UCSD-AML1 (cell line): ENCODE results near the gene CLPTM1.

Source experiments
- DNase-seq: peaks from one replicate; lab custom pipeline; 2025; ENCODE audit not compliant: unreplicated experiment; lab: John Stamatoyannopoulos, UW

CLPTM1 gene

GRCh38 chr19:45008552-45008951 lies 53.4 kb downstream of the CLPTM1 start:
- no peak for DNase-seq

- no peak for DNase-seq
Observed at GRCh38 chr19:45009625-45010255, 54.6 kb downstream of the CLPTM1 start.

DNA sequence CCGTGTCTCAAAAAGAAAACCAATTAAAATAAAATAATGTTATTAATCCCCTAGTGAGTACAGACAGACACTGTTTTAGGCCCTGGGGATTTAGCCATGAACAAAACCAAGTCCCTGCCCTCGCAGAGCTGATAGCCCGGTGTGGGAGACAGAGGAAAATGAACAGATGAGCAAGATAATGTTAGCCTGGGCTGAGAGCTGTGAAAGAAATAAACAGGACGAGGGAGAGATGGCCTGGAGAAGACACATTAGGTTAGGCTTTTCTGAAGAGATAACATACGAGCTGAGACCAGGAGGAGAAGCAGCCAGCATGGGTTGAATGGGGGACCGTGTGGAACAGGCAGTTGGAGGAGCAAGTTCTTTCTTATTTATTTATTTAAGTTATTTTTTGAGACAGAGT lies 55.1 kb downstream of the CLPTM1 start:
- DNase-seq: no peak

DNA sequence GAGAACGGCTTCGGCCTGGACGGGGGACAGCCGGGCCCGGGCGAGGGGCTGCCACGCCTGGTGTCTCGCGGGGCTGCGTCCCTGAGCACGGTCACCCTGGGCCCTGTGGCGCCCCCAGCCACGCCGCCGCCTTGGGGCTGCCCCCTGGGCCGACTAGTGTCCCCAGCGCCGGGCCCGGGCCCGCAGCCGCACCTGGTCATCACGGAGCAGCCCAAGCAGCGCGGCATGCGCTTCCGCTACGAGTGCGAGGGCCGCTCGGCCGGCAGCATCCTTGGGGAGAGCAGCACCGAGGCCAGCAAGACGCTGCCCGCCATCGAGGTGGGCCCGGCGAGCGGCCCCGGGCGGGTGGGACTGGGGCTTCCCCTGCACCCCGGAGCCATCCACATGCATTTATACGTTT lies 56.8 kb downstream of the CLPTM1 start:
- DNase-seq: no peak

- peak; percentile 60 for DNase-seq
Observed at GRCh38 chr19:45016388-45017314, 61.5 kb downstream of the CLPTM1 start.

- no peak for DNase-seq
Observed at GRCh38 chr19:45019187-45019586, 64.0 kb downstream of the CLPTM1 start.

GRCh38 chr19:45020071-45020470 lies 64.9 kb downstream of the CLPTM1 start:
- DNase-seq: no peak

GRCh38 chr19:45021971-45022370 lies 66.8 kb downstream of the CLPTM1 start:
- no peak for DNase-seq

- no peak for DNase-seq
Observed at GRCh38 chr19:45023048-45023447, 67.9 kb downstream of the CLPTM1 start.

- no peak for DNase-seq
Observed at GRCh38 chr19:45025264-45025663, 70.1 kb downstream of the CLPTM1 start.

DNA sequence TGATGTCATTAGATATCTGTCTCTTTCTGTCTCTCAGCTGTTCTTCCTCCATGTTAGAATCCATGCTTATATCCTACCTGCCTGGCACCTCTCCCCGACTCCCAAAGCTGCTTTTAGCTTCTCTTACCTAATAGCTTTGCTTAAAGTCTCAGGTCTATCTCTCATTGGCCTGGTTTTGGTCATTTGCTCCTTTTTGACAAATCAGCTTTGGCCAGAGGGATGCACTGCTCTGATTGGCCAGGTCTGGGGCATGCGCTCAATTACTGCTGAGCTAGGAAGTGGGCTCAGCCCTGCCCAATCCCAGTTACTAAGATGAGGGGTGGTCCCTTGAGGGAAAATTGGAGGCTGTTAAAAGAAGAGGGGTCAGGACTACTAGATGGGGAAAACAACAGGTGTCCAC lies 72.2 kb downstream of the CLPTM1 start:
- DNase-seq: no peak

- no peak for DNase-seq
Observed at GRCh38 chr19:45030825-45031224, 75.6 kb downstream of the CLPTM1 start.

GRCh38 chr19:45032421-45032820 lies 77.2 kb downstream of the CLPTM1 start:
- DNase-seq: no peak

- no peak for DNase-seq
Observed at GRCh38 chr19:45035755-45036154, 80.6 kb downstream of the CLPTM1 start.

DNA sequence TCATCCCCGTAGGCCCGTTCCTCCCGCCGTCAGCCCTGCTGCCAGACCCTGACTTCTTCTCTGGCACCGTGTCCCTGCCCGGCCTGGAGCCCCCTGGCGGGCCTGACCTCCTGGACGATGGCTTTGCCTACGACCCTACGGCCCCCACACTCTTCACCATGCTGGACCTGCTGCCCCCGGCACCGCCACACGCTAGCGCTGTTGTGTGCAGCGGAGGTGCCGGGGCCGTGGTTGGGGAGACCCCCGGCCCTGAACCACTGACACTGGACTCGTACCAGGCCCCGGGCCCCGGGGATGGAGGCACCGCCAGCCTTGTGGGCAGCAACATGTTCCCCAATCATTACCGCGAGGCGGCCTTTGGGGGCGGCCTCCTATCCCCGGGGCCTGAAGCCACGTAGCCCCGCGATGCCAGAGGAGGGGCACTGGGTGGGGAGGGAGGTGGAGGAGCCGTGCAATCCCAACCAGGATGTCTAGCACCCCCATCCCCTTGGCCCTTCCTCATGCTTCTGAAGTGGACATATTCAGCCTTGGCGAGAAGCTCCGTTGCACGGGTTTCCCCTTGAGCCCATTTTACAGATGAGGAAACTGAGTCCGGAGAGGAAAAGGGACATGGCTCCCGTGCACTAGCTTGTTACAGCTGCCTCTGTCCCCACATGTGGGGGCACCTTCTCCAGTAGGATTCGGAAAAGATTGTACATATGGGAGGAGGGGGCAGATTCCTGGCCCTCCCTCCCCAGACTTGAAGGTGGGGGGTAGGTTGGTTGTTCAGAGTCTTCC lies 82.4 kb downstream of the CLPTM1 start:
- DNase-seq: no peak

GRCh38 chr19:45038931-45039893 lies 84.0 kb downstream of the CLPTM1 start, which contains the start of gene CLASRP:
TSS of gene CLASRP (plus strand) at chr19:45039045. CDS start at chr19:45040213, 1,168 bp downstream.
- DNase-seq: peak; percentile 90

GRCh38 chr19:45040059-45040771 lies 85.0 kb downstream of the CLPTM1 start:
- DNase-seq: peak; percentile 13

DNA sequence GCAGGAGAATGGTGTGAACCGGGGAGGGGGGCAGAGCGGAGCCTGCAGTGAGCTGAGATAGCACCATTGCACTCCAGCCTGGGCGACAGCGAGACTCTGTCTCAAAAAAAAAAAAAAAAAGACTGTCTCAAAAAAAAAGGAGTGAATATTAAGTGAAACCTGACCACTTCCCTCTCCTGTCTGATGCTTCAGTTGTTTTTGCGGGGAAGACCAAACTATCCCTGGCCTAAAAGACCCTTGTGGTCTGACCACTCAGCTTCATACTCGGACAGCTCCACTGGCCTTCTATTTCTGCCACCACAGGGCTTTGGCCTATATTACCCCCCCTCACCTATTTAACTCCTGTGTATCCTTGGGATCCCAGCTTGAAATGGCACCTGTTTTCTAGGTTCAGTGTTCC lies 85.9 kb downstream of the CLPTM1 start:
- DNase-seq: no peak
